MM.1S (cell line): ENCODE measurements around the gene APLNR.

ENCODE experiments used
- DNase-seq: peaks from one replicate; pipeline ENCODE4 v3.0.0-alpha.2; 2015
- H2AFZ ChIP-seq: fragments of 300-600 bp; sonication (generic); 2 replicates; pipeline ENCODE4 v1.6.0; 2016; ENCODE audit warnings: antibody characterized with exemption, low read length
- H3F3A ChIP-seq: fragments of 300-600 bp; sonication (generic); 2 replicates; pipeline ENCODE4 v1.6.1; 2016; ENCODE audit warnings: mild to moderate bottlenecking, antibody characterized with exemption, low read length, moderate library complexity, mixed read lengths; ENCODE audit not compliant: insufficient read depth
- H3K27ac ChIP-seq: fragments of 300-600 bp; sonication (generic); 2 replicates; pipeline ENCODE4 v1.5.1; 2016; ENCODE audit warnings: mild to moderate bottlenecking, low read length
- H3K27me3 ChIP-seq: fragments of 300-600 bp; sonication (generic); replicated peaks from 2 replicates; pipeline ENCODE4 v1.6.0; 2016; ENCODE audit warnings: low read length; ENCODE audit not compliant: insufficient read depth
- H3K36me3 ChIP-seq: fragments of 300-600 bp; sonication (generic); replicated peaks from 2 replicates; pipeline ENCODE4 v1.6.1; 2016; ENCODE audit warnings: mild to moderate bottlenecking, low read length, mixed read lengths; ENCODE audit not compliant: insufficient read depth
- H3K4me1 ChIP-seq: fragments of 300-600 bp; sonication (generic); 2 replicates; pipeline ENCODE4 v1.6.1; 2016; ENCODE audit warnings: low read length, mixed read lengths
- H3K4me2 ChIP-seq: fragments of 300-600 bp; sonication (generic); 2 replicates; pipeline ENCODE4 v1.6.0; 2016; ENCODE audit warnings: low read depth, low read length
- H3K4me3 ChIP-seq: fragments of 300-600 bp; sonication (generic); 2 replicates; pipeline ENCODE4 v1.5.1; 2016; ENCODE audit warnings: low read length, mixed read lengths
- H3K79me2 ChIP-seq: fragments of 300-600 bp; sonication (generic); 2 replicates; pipeline ENCODE4 v1.6.1; 2016; ENCODE audit warnings: mixed run types, low read length, mixed read lengths
- H3K9ac ChIP-seq: fragments of 300-600 bp; sonication (generic); 2 replicates; pipeline ENCODE4 v1.6.1; 2016; ENCODE audit warnings: low read length, mixed read lengths
- H3K9me2 ChIP-seq: fragments of 300-600 bp; sonication (generic); replicated peaks from 2 replicates; pipeline ENCODE4 v1.6.1; 2016; ENCODE audit warnings: mild to moderate bottlenecking, low read length, mixed read lengths; ENCODE audit not compliant: insufficient read depth
- H3K9me3 ChIP-seq: fragments of 300-600 bp; sonication (generic); replicated peaks from 2 replicates; pipeline ENCODE4 v1.6.1; 2016; ENCODE audit warnings: mild to moderate bottlenecking, low read length, mixed read lengths; ENCODE audit not compliant: insufficient read depth
- H4K20me1 ChIP-seq: fragments of 300-600 bp; sonication (generic); 2 replicates; pipeline ENCODE4 v1.6.1; 2016; ENCODE audit warnings: mild to moderate bottlenecking, low read length, moderate library complexity, mixed read lengths; ENCODE audit not compliant: insufficient read depth
- CTCF ChIP-seq: fragments of 300-600 bp; sonication (generic); IDR thresholded peaks from 2 replicates; pipeline ENCODE4 v1.5.1; 2016; ENCODE audit warnings: antibody characterized with exemption, low read length, mixed read lengths
- EZH2 ChIP-seq: fragments of 300-600 bp; sonication (generic); optimal IDR thresholded peaks from 2 replicates; pipeline ENCODE3; 2017; ENCODE audit warnings: low read depth, mild to moderate bottlenecking, antibody characterized with exemption, low read length, mixed read lengths
- EZH2phosphoT487 ChIP-seq: fragments of 300-600 bp; sonication (generic); IDR thresholded peaks from 2 replicates; pipeline ENCODE4 v1.6.1; 2018; ENCODE audit warnings: antibody characterized with exemption, low read length

Gene APLNR

GRCh38 chr11:57276169-57276970, 39.3 kb upstream of the APLNR start:
- Histone ChIP-seq H3K4me3 (no peak overlapping the region), H3K36me3 (no peaks in the 10 kb centered on the region), H3K4me2 (no peak overlapping the region)

GRCh38 chr11:57275582-57275981, 38.5 kb upstream of the APLNR start:
- Histone ChIP-seq H3K4me2 (no peak overlapping the region), H3K9me2 (no peaks in the 10 kb centered on the region), H3K4me3 (no peak overlapping the region), H4K20me1 (no peaks in the 10 kb centered on the region), H3K4me1 (no peaks in the 10 kb centered on the region), H3K9ac (no peak overlapping the region), H3K9me3 (no peaks in the 10 kb centered on the region), H3K27me3 (no peaks in the 10 kb centered on the region), H3K79me2 (no peaks in the 10 kb centered on the region), H3K27ac (no peak overlapping the region), H2AFZ (no peak overlapping the region), H3K36me3 (no peaks in the 10 kb centered on the region), H3F3A (no peaks in the 10 kb centered on the region)
- TF ChIP-seq EZH2phosphoT487: no peak
- no peak for DNase-seq

More at GRCh38 chr11:57276169-57276970, 39.3 kb upstream of the APLNR start:
- Histone ChIP-seq H3K4me1 (no peaks in the 10 kb centered on the region), H3K9me3 (no peaks in the 10 kb centered on the region), H2AFZ (no peak overlapping the region), H3K27ac (no peak overlapping the region), H3K79me2 (no peaks in the 10 kb centered on the region), H4K20me1 (no peaks in the 10 kb centered on the region), H3F3A (no peaks in the 10 kb centered on the region), H3K9me2 (no peaks in the 10 kb centered on the region), H3K9ac (no peak overlapping the region), H3K27me3 (no peaks in the 10 kb centered on the region)
- DNase-seq: no peak
- TF ChIP-seq CTCF (no peak), EZH2phosphoT487 (no peak), EZH2 (no peak)

- no peaks in the 10 kb centered on the region for H3K36me3 ChIP-seq
- no peak overlapping the region for H3K27ac ChIP-seq
- H3K79me2 ChIP-seq: no peaks in the 10 kb centered on the region
- H3F3A ChIP-seq: no peaks in the 10 kb centered on the region
- H3K27me3 ChIP-seq: no peaks in the 10 kb centered on the region
- no peak for DNase-seq
- no peaks in the 10 kb centered on the region for H3K9me2 ChIP-seq
- H3K9ac ChIP-seq: no peak overlapping the region
- no peak overlapping the region for H3K4me3 ChIP-seq
- no peak overlapping the region for H3K4me2 ChIP-seq
- no peaks in the 10 kb centered on the region for H3K9me3 ChIP-seq
- H3K4me1 ChIP-seq: no peaks in the 10 kb centered on the region
- H2AFZ ChIP-seq: no peak overlapping the region
- H4K20me1 ChIP-seq: no peaks in the 10 kb centered on the region
- TF ChIP-seq CTCF: no peak
- no peak for TF ChIP-seq EZH2phosphoT487
- no peak for TF ChIP-seq EZH2
Observed at GRCh38 chr11:57274904-57275498, 38.0 kb upstream of the APLNR start.

- H3K4me2 ChIP-seq: no peak overlapping the region
- H3K27ac ChIP-seq: no peak overlapping the region
- H3K9me3 ChIP-seq: no peaks in the 10 kb centered on the region
- no peaks in the 10 kb centered on the region for H4K20me1 ChIP-seq
- no peak for DNase-seq
- H3K4me3 ChIP-seq: no peak overlapping the region
- no peak for TF ChIP-seq EZH2phosphoT487
- no peak for TF ChIP-seq CTCF
- TF ChIP-seq EZH2: no peak
- H3K27me3 ChIP-seq: no peaks in the 10 kb centered on the region
- no peaks in the 10 kb centered on the region for H3F3A ChIP-seq
- H3K9ac ChIP-seq: no peak overlapping the region
- no peak overlapping the region for H2AFZ ChIP-seq
- no peaks in the 10 kb centered on the region for H3K36me3 ChIP-seq
- H3K4me1 ChIP-seq: no peaks in the 10 kb centered on the region
- no peaks in the 10 kb centered on the region for H3K79me2 ChIP-seq
- no peaks in the 10 kb centered on the region for H3K9me2 ChIP-seq
Observed at GRCh38 chr11:57273448-57274058, 36.5 kb upstream of the APLNR start.
